Loucy (cell line): Measurements from ENCODE around the gene EFCAB13.

Source experiments
- H2AFZ ChIP-seq: fragments of 200-600 bp; sonication (generic); 2 replicates; pipeline ENCODE4 v1.6.0; 2016; ENCODE audit warnings: antibody characterized with exemption, mild to moderate bottlenecking, low read length, moderate library complexity
- H3F3A ChIP-seq: fragments of 200-600 bp; 2 replicates; pipeline ENCODE4 v1.6.0; 2016; ENCODE audit warnings: antibody characterized with exemption, low read depth, mild to moderate bottlenecking
- H3K27me3 ChIP-seq: fragments of 200-600 bp; sonication (generic); 2 replicates; pipeline ENCODE4 v1.6.1; 2014; ENCODE audit warnings: low read length, mild to moderate bottlenecking; ENCODE audit not compliant: insufficient read depth, poor library complexity, severe bottlenecking
- H3K36me3 ChIP-seq: fragments of 200-600 bp; sonication (generic); 2 replicates; pipeline ENCODE4 v1.6.1; 2016; ENCODE audit warnings: low read length; ENCODE audit not compliant: insufficient read depth
- H3K4me1 ChIP-seq: fragments of 200-600 bp; sonication (generic); 2 replicates; pipeline ENCODE4 v1.5.1; 2014; ENCODE audit warnings: low read length, mild to moderate bottlenecking; ENCODE audit not compliant: insufficient read depth, poor library complexity, severe bottlenecking
- H3K4me2 ChIP-seq: fragments of 200-600 bp; sonication (generic); 2 replicates; pipeline ENCODE4 v1.6.0; 2014; ENCODE audit warnings: antibody characterized with exemption, low read length, low read depth, mild to moderate bottlenecking; ENCODE audit not compliant: poor library complexity, severe bottlenecking
- H3K4me3 ChIP-seq: fragments of 200-600 bp; sonication (generic); 2 replicates; pipeline ENCODE4 v1.5.1; 2014; ENCODE audit warnings: low read length, mild to moderate bottlenecking, mixed read lengths; ENCODE audit not compliant: poor library complexity, severe bottlenecking
- H3K79me2 ChIP-seq: fragments of 200-600 bp; sonication (generic); 2 replicates; pipeline ENCODE4 v1.6.1; 2014; ENCODE audit warnings: low read length; ENCODE audit not compliant: insufficient read depth
- H3K9ac ChIP-seq: fragments of 200-600 bp; sonication (generic); 2 replicates; pipeline ENCODE4 v1.6.0; 2014; ENCODE audit warnings: mild to moderate bottlenecking, low read depth, low read length, moderate library complexity; ENCODE audit not compliant: poor library complexity, severe bottlenecking
- H3K9me2 ChIP-seq: fragments of 200-600 bp; sonication (generic); replicated peaks from 2 replicates; pipeline ENCODE4 v1.6.1; 2016; ENCODE audit warnings: low read depth, low read length, mixed read lengths
- H3K9me3 ChIP-seq: fragments of 200-600 bp; sonication (generic); 2 replicates; pipeline ENCODE4 v1.6.1; 2014; ENCODE audit warnings: mild to moderate bottlenecking, antibody characterized with exemption, low read length, low read depth; ENCODE audit not compliant: insufficient read depth
- H4K20me1 ChIP-seq: fragments of 200-600 bp; sonication (generic); 2 replicates; pipeline ENCODE4 v1.6.0; 2014; ENCODE audit warnings: antibody characterized with exemption, low read length, mild to moderate bottlenecking; ENCODE audit not compliant: insufficient read depth, poor library complexity, severe bottlenecking
- EZH2phosphoT487 ChIP-seq: fragments of 200-600 bp; IDR thresholded peaks from 2 replicates; pipeline ENCODE4 v1.6.1; 2018; ENCODE audit warnings: antibody characterized with exemption, mild to moderate bottlenecking, moderate library complexity, borderline replicate concordance
- TF ChIP-seq, protein P1 (sequence below): fragments of 200-600 bp; sonication (generic); conservative IDR thresholded peaks from 2 replicates; pipeline ENCODE4 v1.5.1; 2014; ENCODE audit warnings: mild to moderate bottlenecking, antibody characterized with exemption, low read length

Gene EFCAB13

DNA sequence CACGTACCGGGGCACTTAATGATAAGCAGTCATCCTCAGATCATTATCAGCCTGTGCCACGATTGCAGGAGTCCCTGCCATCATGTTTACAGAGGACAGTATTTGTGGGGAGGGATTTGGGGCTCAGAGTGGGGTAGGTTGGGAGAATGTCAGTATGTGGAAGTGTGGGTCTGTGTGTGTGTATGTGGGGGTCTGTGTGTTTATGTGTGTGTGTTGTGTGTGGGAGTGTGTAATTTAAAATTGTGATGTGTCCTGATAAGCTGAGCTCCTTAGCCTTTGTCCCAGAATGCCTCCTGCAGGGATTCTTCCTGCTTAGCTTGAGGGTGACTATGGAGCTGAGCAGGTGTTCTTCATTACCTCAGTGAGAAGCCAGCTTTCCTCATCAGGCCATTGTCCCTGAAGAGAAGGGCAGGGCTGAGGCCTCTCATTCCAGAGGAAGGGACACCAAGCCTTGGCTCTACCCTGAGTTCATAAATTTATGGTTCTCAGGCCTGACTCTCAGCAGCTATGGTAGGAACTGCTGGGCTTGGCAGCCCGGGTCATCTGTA is 13.5 kb upstream of the EFCAB13 start:
- Histone ChIP-seq H3K4me2 (no peak overlapping the region), H3K4me3 (no peak overlapping the region), H3F3A (no peaks in the 10 kb centered on the region), H4K20me1 (no peaks in the 10 kb centered on the region), H3K9me3 (no peaks in the 10 kb centered on the region), H3K9ac (no peak overlapping the region), H3K79me2 (no peaks in the 10 kb centered on the region), H3K9me2 (no peaks in the 10 kb centered on the region), H2AFZ (no peak overlapping the region), H3K27me3 (no peaks in the 10 kb centered on the region), H3K4me1 (peaks cover 4% of the 10 kb centered on the region), H3K36me3 (no peaks in the 10 kb centered on the region)
- TF ChIP-seq, protein P1, sequence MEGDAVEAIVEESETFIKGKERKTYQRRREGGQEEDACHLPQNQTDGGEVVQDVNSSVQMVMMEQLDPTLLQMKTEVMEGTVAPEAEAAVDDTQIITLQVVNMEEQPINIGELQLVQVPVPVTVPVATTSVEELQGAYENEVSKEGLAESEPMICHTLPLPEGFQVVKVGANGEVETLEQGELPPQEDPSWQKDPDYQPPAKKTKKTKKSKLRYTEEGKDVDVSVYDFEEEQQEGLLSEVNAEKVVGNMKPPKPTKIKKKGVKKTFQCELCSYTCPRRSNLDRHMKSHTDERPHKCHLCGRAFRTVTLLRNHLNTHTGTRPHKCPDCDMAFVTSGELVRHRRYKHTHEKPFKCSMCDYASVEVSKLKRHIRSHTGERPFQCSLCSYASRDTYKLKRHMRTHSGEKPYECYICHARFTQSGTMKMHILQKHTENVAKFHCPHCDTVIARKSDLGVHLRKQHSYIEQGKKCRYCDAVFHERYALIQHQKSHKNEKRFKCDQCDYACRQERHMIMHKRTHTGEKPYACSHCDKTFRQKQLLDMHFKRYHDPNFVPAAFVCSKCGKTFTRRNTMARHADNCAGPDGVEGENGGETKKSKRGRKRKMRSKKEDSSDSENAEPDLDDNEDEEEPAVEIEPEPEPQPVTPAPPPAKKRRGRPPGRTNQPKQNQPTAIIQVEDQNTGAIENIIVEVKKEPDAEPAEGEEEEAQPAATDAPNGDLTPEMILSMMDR, result no peak
- TF ChIP-seq EZH2phosphoT487, result no peak

DNA sequence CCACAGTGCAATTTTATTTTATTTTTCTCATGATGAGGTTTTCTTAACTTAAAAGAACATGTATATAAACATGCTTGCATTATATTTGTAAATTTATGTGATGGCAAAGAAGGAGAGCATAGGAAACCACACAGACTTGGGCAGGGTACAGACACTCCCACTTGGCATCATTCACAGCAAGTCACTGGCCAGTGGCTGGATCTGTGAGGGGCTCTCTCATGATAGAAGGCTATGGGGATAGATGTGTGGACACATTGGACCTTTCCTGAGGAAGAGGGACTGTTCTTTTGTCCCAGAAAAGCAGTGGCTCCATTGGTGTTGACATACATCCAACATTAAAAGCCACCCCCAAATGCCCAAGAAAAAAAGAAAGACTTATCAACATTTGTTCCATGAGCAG is 12.3 kb upstream of the EFCAB13 start:
- Histone ChIP-seq H3K9ac (no peak overlapping the region), H3K9me3 (no peaks in the 10 kb centered on the region), H3K27me3 (no peaks in the 10 kb centered on the region), H3K79me2 (no peaks in the 10 kb centered on the region), H2AFZ (no peak overlapping the region), H3K9me2 (no peaks in the 10 kb centered on the region), H3K4me2 (no peak overlapping the region), H3F3A (no peaks in the 10 kb centered on the region), H3K36me3 (no peaks in the 10 kb centered on the region), H4K20me1 (no peaks in the 10 kb centered on the region), H3K4me3 (no peak overlapping the region), H3K4me1 (no peaks in the 10 kb centered on the region)
- TF ChIP-seq, protein P1, result no peak
- TF ChIP-seq EZH2phosphoT487, result no peak

DNA sequence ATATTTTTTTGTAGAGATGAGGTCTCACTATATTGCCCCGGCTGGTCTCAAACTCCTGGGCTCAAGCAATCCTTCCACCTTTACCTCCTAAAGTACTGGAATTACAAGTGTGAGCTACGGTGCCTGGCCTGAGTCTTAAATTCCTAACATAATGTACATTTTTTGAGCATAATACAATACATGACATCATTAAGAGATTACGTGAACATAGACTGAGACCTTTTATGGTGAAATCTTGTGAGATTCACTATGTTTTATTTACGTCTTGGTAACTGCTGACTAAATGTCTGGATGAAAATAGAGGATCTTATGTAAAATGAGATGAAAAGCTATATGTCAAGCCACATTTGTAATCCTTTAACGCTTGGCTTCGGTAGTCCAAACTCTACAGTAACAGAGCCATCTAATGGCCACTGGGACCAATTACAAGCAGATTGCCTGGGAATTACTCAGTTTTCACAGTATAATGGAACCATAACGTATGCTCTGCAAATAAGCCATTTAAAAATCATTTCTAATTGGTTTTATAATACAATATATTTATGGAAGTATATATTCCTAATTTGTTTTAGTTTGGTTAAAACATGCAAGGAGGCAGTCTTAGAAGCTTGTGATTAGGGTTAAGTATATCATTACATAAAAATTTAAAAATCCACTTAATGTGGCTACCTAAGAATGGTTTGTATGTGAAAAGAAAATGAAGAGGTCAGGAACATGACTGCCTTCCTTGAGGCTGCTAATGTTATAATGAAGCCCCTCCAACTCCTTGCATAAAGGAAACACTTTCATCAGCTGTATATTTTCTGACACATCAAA is 8.1 kb upstream of the EFCAB13 start:
- no peak overlapping the region for H3K4me2 ChIP-seq
- no peak overlapping the region for H2AFZ ChIP-seq
- H3K9me3 ChIP-seq, result no peaks in the 10 kb centered on the region
- no peaks in the 10 kb centered on the region for H3K9me2 ChIP-seq
- H3K4me1 ChIP-seq, result peaks cover 10% of the 10 kb centered on the region
- no peak overlapping the region for H3K9ac ChIP-seq
- TF ChIP-seq, protein P1, result peak; percentile 92
- TF ChIP-seq EZH2phosphoT487, result no peak
- H3K79me2 ChIP-seq, result no peaks in the 10 kb centered on the region
- no peaks in the 10 kb centered on the region for H3F3A ChIP-seq
- H3K4me3 ChIP-seq, result no peak overlapping the region
- no peaks in the 10 kb centered on the region for H3K36me3 ChIP-seq
- no peaks in the 10 kb centered on the region for H4K20me1 ChIP-seq
- no peaks in the 10 kb centered on the region for H3K27me3 ChIP-seq
